ENCODE results near the gene DNAJB4.
"Not testable (repeated sequence)": the region's sequence is repeated elsewhere in the genome, so short reads cannot be mapped to it uniquely, and the experiment has no call there.

Gene DNAJB4

GRCh38 chr1:78009276-78009675, 4.5 kb downstream of the DNAJB4 start:
- H3K9ac ChIP-seq (ENCODE audit: low read depth, low read length) = no peak overlapping the region
- no peak overlapping the region for H3K4me3 ChIP-seq (ENCODE audit: low read length)
- peaks cover 17% of the 10 kb centered on the region for H3K4me1 ChIP-seq (ENCODE audit: insufficient read depth, low read length)
- 99% methylated on average over 2 of the region's 3 CpGs for WGBS
- no peak overlapping the region for H3K27ac ChIP-seq (ENCODE audit: low read depth, low read length)
- no peaks in the 10 kb centered on the region for H3K9me3 ChIP-seq (ENCODE audit: insufficient read depth, low read depth, low read length)
- no peaks in the 10 kb centered on the region for H3K27me3 ChIP-seq (ENCODE audit: insufficient read depth, low read length)
- H3K36me3 ChIP-seq (ENCODE audit: insufficient read depth, low read length) = peaks cover 4% of the 10 kb centered on the region; the same call in 1 of the 2 replicates

DNA sequence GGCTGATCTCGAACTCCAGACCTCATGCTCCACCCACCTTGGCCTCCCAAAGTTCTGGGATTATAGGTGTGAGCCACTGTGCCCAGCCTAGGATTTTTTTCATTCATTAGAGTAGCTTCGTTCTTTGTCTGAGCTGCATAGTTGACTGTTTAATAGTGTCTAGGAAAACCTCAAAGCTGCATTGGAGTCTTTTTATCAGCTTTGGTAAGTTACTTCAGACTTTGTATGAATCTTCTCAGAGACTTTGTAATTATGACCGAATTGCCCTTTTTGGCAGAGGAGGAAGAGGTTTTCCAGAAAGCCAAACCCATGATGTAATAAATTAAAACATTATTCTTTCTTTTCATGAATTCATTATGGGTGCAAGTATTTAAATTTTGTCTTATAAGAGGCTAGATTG, 5.1 kb downstream of the DNAJB4 start:
- H3K4me3 ChIP-seq (ENCODE audit: low read length) = no peak overlapping the region
- 92% methylated on average over 3 of the region's 3 CpGs for WGBS
- H3K4me1 ChIP-seq (ENCODE audit: insufficient read depth, low read length) = peaks cover 17% of the 10 kb centered on the region
- H3K36me3 ChIP-seq (ENCODE audit: insufficient read depth, low read length) = peaks cover 6% of the 10 kb centered on the region; the same call in 1 of the 2 replicates
- no peak overlapping the region for H3K27ac ChIP-seq (ENCODE audit: low read depth, low read length)
- H3K27me3 ChIP-seq (ENCODE audit: insufficient read depth, low read length) = no peaks in the 10 kb centered on the region
- H3K9me3 ChIP-seq (ENCODE audit: insufficient read depth, low read depth, low read length) = no peaks in the 10 kb centered on the region
- no peak overlapping the region for H3K9ac ChIP-seq (ENCODE audit: low read depth, low read length)

GRCh38 chr1:78011050-78011449, 6.3 kb downstream of the DNAJB4 start:
- H3K9me3 ChIP-seq (ENCODE audit: insufficient read depth, low read depth, low read length) = no peaks in the 10 kb centered on the region
- no peaks in the 10 kb centered on the region for H3K27me3 ChIP-seq (ENCODE audit: insufficient read depth, low read length)
- no peak overlapping the region for H3K4me3 ChIP-seq (ENCODE audit: low read length)
- H3K36me3 ChIP-seq (ENCODE audit: insufficient read depth, low read length) = peaks cover 8% of the 10 kb centered on the region; the same call in 1 of the 2 replicates
- no peak overlapping the region for H3K27ac ChIP-seq (ENCODE audit: low read depth, low read length)
- peaks cover 5% of the 10 kb centered on the region for H3K4me1 ChIP-seq (ENCODE audit: insufficient read depth, low read length)
- WGBS = 90% methylated on average over 1 of the region's 2 CpGs
- H3K9ac ChIP-seq (ENCODE audit: low read depth, low read length) = no peak overlapping the region

DNA sequence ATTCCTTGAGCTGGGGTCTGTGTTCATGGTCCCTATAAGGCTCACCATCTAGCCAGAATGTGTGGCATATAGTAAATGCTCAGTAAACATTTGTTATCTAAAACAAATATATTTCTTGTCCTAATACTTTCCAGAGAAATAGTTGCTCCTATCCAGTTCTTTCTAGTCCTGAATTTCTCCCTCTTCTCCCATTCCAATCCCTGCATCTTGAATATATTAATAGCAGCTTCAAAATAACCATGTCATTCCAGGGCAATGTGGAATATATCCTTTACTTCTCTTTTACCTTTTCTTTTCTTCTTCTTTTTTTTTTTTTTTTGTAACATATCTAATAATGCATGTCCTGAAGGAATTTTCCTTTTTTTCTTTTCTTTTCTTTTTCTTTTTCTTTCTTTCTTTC, 10.4 kb downstream of the DNAJB4 start:
- no peaks in the 10 kb centered on the region for H3K9me3 ChIP-seq (ENCODE audit: insufficient read depth, low read depth, low read length)
- no peaks in the 10 kb centered on the region for H3K4me1 ChIP-seq (ENCODE audit: insufficient read depth, low read length)
- no peak overlapping the region for H3K27ac ChIP-seq (ENCODE audit: low read depth, low read length)
- no peak overlapping the region for H3K4me3 ChIP-seq (ENCODE audit: low read length)
- no peak overlapping the region for H3K9ac ChIP-seq (ENCODE audit: low read depth, low read length)
- peaks cover 12% of the 10 kb centered on the region; the same call in 1 of the 2 replicates for H3K36me3 ChIP-seq (ENCODE audit: insufficient read depth, low read length)
- H3K27me3 ChIP-seq (ENCODE audit: insufficient read depth, low read length) = no peaks in the 10 kb centered on the region

DNA sequence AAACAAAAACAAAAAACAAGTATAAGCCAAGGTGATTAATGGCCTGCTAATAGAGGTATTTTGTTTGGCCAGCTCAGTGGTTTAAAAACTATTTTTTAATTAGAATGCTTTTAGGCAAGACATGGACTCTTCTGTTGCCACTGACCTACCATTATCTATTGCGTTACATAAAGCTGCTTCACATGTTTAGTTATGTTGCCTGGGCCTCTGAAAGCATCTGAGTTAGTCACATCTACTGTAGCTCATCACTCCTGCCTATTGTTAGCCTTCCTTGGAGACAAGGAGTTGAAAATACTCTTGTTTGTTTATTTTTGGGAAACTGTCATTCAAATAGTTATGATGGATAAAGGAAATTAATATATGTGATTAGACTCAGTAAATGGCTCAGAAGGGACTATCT, 14.3 kb downstream of the DNAJB4 start:
- H3K9me3 ChIP-seq (ENCODE audit: insufficient read depth, low read depth, low read length) = no peaks in the 10 kb centered on the region
- no peaks in the 10 kb centered on the region for H3K4me1 ChIP-seq (ENCODE audit: insufficient read depth, low read length)
- H3K27me3 ChIP-seq (ENCODE audit: insufficient read depth, low read length) = no peaks in the 10 kb centered on the region
- H3K4me3 ChIP-seq (ENCODE audit: low read length) = no peak overlapping the region
- peaks cover 7% of the 10 kb centered on the region; the same call in 1 of the 2 replicates for H3K36me3 ChIP-seq (ENCODE audit: insufficient read depth, low read length)
- no peak overlapping the region for H3K27ac ChIP-seq (ENCODE audit: low read depth, low read length)
- H3K9ac ChIP-seq (ENCODE audit: low read depth, low read length) = no peak overlapping the region
- WGBS = 96% methylated on average over 1 of the region's 1 CpG

- H3K9ac ChIP-seq (ENCODE audit: low read depth, low read length); H3K9me3 ChIP-seq (ENCODE audit: insufficient read depth, low read depth, low read length); H3K4me1 ChIP-seq (ENCODE audit: insufficient read depth, low read length); H3K4me3 ChIP-seq (ENCODE audit: low read length); H3K27ac ChIP-seq (ENCODE audit: low read depth, low read length); H3K36me3 ChIP-seq (ENCODE audit: insufficient read depth, low read length); H3K27me3 ChIP-seq (ENCODE audit: insufficient read depth, low read length): not testable (repeated sequence)
- WGBS = 99% methylated on average over 4 of the region's 4 CpGs
Observed at GRCh38 chr1:78021134-78021533, 16.4 kb downstream of the DNAJB4 start.

- 93% methylated on average over 4 of the region's 4 CpGs for WGBS
- Histone ChIP-seq H3K9ac (ENCODE audit: low read depth, low read length) (no peak overlapping the region), H3K9me3 (ENCODE audit: insufficient read depth, low read depth, low read length) (no peaks in the 10 kb centered on the region), H3K27me3 (ENCODE audit: insufficient read depth, low read length) (no peaks in the 10 kb centered on the region), H3K4me1 (ENCODE audit: insufficient read depth, low read length) (no peaks in the 10 kb centered on the region), H3K36me3 (ENCODE audit: insufficient read depth, low read length) (no peaks in the 10 kb centered on the region), H3K27ac (ENCODE audit: low read depth, low read length) (no peak overlapping the region), H3K4me3 (ENCODE audit: low read length) (no peak overlapping the region)
Observed at GRCh38 chr1:78029793-78030192, 25.1 kb downstream of the DNAJB4 start.

- Histone ChIP-seq H3K4me3 (ENCODE audit: low read length) (no peak overlapping the region), H3K27me3 (ENCODE audit: insufficient read depth, low read length) (no peaks in the 10 kb centered on the region), H3K27ac (ENCODE audit: low read depth, low read length) (no peak overlapping the region), H3K9ac (ENCODE audit: low read depth, low read length) (no peak overlapping the region), H3K4me1 (ENCODE audit: insufficient read depth, low read length) (no peaks in the 10 kb centered on the region), H3K9me3 (ENCODE audit: insufficient read depth, low read depth, low read length) (no peaks in the 10 kb centered on the region), H3K36me3 (ENCODE audit: insufficient read depth, low read length) (no peaks in the 10 kb centered on the region)
- 90% methylated on average over 4 of the region's 4 CpGs for WGBS
Observed at GRCh38 chr1:78032996-78033796, 28.5 kb downstream of the DNAJB4 start.

DNA sequence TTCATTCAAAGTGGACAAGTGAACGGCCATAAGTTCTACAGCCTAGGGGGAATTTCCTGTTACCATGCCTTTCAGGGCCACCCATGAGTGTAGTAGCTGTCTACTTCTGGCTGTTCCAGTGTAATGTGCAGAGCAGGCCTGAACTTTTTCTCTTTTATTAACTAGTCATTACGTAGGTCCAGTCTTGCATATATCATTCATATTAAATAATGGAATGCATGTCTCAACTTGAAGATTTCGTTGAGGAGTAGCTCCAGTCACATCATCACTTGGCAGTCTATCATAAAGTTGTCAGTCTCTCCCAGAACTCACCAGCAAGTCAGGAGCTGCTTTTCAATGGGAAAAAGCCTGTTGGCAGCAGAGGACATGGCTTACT, 29.0 kb downstream of the DNAJB4 start:
- 90% methylated on average over 3 of the region's 3 CpGs for WGBS
- Histone ChIP-seq H3K27me3 (ENCODE audit: insufficient read depth, low read length) (no peaks in the 10 kb centered on the region), H3K27ac (ENCODE audit: low read depth, low read length) (no peak overlapping the region), H3K4me3 (ENCODE audit: low read length) (no peak overlapping the region), H3K9ac (ENCODE audit: low read depth, low read length) (no peak overlapping the region), H3K9me3 (ENCODE audit: insufficient read depth, low read depth, low read length) (no peaks in the 10 kb centered on the region), H3K4me1 (ENCODE audit: insufficient read depth, low read length) (no peaks in the 10 kb centered on the region), H3K36me3 (ENCODE audit: insufficient read depth, low read length) (no peaks in the 10 kb centered on the region)

DNA sequence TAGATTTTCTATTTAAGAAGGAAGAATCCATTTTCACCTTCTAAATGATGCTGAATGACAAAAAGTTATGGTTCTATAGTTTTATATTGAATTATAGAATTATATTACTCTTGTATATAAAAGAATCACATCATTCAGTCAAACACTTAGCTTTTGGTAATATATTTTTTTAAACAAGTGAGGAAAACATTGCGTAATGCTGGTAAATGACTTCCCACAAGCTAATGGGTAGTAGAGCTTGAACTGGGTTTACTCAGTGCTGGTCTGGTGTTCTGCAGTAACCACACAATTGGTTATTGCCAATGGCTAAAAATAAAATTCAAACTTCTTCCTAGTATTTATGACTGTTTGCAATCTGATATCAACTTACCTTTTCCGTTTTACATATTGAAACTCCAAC, 30.4 kb downstream of the DNAJB4 start:
- no peaks in the 10 kb centered on the region for H3K4me1 ChIP-seq (ENCODE audit: insufficient read depth, low read length)
- H3K27ac ChIP-seq (ENCODE audit: low read depth, low read length) = no peak overlapping the region
- H3K4me3 ChIP-seq (ENCODE audit: low read length) = no peak overlapping the region
- H3K9ac ChIP-seq (ENCODE audit: low read depth, low read length) = no peak overlapping the region
- no peaks in the 10 kb centered on the region for H3K36me3 ChIP-seq (ENCODE audit: insufficient read depth, low read length)
- 94% methylated on average over 2 of the region's 2 CpGs for WGBS
- no peaks in the 10 kb centered on the region for H3K9me3 ChIP-seq (ENCODE audit: insufficient read depth, low read depth, low read length)
- no peaks in the 10 kb centered on the region; the same call in 1 of the 2 replicates for H3K27me3 ChIP-seq (ENCODE audit: insufficient read depth, low read length)

DNA sequence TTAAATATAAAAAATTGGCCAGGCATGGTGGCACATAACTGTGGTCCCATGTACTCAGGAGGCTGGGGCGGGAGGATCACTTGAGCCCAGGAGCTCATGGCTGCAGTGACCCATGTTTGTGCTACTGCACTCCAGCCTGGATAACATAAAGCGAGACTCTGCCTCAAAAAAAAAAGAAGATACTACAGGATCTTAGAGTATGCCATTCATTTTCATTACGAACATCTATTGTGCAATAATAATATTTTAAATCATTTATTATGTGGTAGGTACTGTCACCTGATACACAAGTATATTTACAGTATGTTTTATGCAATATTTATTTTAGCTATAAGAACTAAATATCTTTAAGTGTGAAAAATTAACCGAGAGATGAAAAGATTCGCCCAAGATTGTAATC, 31.7 kb downstream of the DNAJB4 start:
- Histone ChIP-seq H3K36me3 (ENCODE audit: insufficient read depth, low read length) (no peaks in the 10 kb centered on the region), H3K4me1 (ENCODE audit: insufficient read depth, low read length) (no peaks in the 10 kb centered on the region), H3K27me3 (ENCODE audit: insufficient read depth, low read length) (no peaks in the 10 kb centered on the region; the same call in 1 of the 2 replicates), H3K4me3 (ENCODE audit: low read length) (no peak overlapping the region), H3K9me3 (ENCODE audit: insufficient read depth, low read depth, low read length) (no peaks in the 10 kb centered on the region), H3K9ac (ENCODE audit: low read depth, low read length) (no peak overlapping the region), H3K27ac (ENCODE audit: low read depth, low read length) (no peak overlapping the region)
- WGBS = 95% methylated on average over 4 of the region's 5 CpGs

DNA sequence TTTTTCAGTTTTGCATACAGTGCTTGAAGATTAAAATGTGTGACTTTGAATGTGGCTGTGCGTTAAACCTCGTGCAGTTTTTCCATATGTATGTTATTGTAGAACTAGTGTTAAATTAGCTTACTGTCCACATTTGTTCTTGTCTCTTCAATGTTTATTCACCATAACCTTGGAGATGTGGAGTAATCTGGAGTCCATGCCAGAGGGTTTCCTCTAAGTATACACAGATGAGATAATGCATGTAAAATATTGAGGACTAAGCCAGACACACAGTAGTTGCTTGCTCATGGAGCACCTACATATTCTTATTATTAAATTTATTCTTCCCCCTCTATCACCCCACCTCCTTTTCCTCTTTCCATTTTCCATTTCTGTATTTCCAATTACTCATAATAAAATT, 33.3 kb downstream of the DNAJB4 start:
- Histone ChIP-seq H3K9me3 (ENCODE audit: insufficient read depth, low read depth, low read length) (no peaks in the 10 kb centered on the region), H3K36me3 (ENCODE audit: insufficient read depth, low read length) (no peaks in the 10 kb centered on the region), H3K9ac (ENCODE audit: low read depth, low read length) (no peak overlapping the region), H3K4me3 (ENCODE audit: low read length) (no peak overlapping the region), H3K27me3 (ENCODE audit: insufficient read depth, low read length) (peaks cover 3% of the 10 kb centered on the region; the same call in 1 of the 2 replicates), H3K27ac (ENCODE audit: low read depth, low read length) (no peak overlapping the region), H3K4me1 (ENCODE audit: insufficient read depth, low read length) (no peaks in the 10 kb centered on the region)
- WGBS = 100% methylated on average over 2 of the region's 2 CpGs
